ENCODE results near the gene GPC5.

DNA sequence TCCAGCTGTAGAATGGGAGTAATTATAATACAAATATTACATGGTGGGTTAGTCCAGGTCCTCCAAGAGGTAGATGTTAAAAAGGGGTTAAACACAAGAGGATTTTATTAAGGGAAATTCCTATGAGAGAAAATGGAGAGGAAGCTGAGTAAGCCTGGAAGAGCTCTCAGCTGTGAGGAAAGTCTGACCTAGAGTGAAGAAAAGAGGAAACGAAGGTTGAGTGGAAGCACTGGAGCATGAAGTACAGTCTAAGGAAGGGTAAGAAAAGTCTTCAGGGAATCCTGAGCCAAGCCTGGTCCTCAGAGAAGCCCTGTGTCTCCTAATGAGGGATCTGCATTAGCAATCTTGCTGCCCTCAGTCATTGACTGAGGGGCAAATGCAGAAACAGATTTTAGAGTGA lies 506.2 kb downstream of the GPC5 start:
- TF ChIP-seq, protein P1, sequence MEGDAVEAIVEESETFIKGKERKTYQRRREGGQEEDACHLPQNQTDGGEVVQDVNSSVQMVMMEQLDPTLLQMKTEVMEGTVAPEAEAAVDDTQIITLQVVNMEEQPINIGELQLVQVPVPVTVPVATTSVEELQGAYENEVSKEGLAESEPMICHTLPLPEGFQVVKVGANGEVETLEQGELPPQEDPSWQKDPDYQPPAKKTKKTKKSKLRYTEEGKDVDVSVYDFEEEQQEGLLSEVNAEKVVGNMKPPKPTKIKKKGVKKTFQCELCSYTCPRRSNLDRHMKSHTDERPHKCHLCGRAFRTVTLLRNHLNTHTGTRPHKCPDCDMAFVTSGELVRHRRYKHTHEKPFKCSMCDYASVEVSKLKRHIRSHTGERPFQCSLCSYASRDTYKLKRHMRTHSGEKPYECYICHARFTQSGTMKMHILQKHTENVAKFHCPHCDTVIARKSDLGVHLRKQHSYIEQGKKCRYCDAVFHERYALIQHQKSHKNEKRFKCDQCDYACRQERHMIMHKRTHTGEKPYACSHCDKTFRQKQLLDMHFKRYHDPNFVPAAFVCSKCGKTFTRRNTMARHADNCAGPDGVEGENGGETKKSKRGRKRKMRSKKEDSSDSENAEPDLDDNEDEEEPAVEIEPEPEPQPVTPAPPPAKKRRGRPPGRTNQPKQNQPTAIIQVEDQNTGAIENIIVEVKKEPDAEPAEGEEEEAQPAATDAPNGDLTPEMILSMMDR (IDR thresholded peaks at IDR 0.05), result no peak
- TF ChIP-seq EP300 (IDR thresholded peaks at IDR 0.05), result no peak
- TF ChIP-seq POLR2A (IDR thresholded peaks at IDR 0.05), result no peak
